GM23338 (cell line): ENCODE results near the gene NCOA1.

Experiments
- CREB1 ChIP-seq: fragments of 250-450 bp; sonication (Bioruptor Pico); IDR thresholded peaks from 2 replicates; pipeline ENCODE4 v1.5.0; 2020; ENCODE audit warnings: low read depth, mild to moderate bottlenecking, moderate library complexity
- CTCF ChIP-seq, 2 experiments: fragments of 200-600 bp in 1 of 2; sonication (generic) in 1 of 2; conservative IDR thresholded peaks; 2 replicates each; pipeline versions ENCODE4 v1.5.1 to v1.6.1; 2016 to 2017; ENCODE audit warnings: antibody characterized with exemption in 2 of 2, low read depth in 2 of 2, mild to moderate bottlenecking in 2 of 2, moderate library complexity in 1 of 2
- EZH2 ChIP-seq: fragments of 200-600 bp; sonication (generic); IDR thresholded peaks from one replicate; pipeline ENCODE4 v1.8.0; 2017; ENCODE audit warnings: antibody characterized with exemption, mild to moderate bottlenecking, low read depth; ENCODE audit not compliant: unreplicated experiment
- EZH2phosphoT487 ChIP-seq: fragments of 200-600 bp; sonication (generic); IDR thresholded peaks from one replicate; pipeline ENCODE4 v1.8.1; 2018; ENCODE audit warnings: antibody characterized with exemption; ENCODE audit not compliant: unreplicated experiment
- NANOG ChIP-seq: IDR thresholded peaks from 2 replicates; pipeline ENCODE4 v1.6.1; 2016; ENCODE audit warnings: antibody characterized with exemption, borderline replicate concordance
- POLR2AphosphoS5 ChIP-seq: IDR thresholded peaks from 2 replicates; pipeline ENCODE4 v1.6.1; 2016; ENCODE audit warnings: antibody characterized with exemption, low read depth
- STAT1 ChIP-seq: IDR thresholded peaks from one replicate; pipeline ENCODE4 v1.6.1; 2016; ENCODE audit warnings: antibody characterized with exemption; ENCODE audit not compliant: unreplicated experiment
- ZNF114 ChIP-seq: fragments of 250-450 bp; sonication (Bioruptor Pico); IDR thresholded peaks from 2 replicates; pipeline ENCODE4 v1.5.0; 2020; ENCODE audit warnings: mild to moderate bottlenecking, moderate library complexity
- ZNF462 ChIP-seq: fragments of 250-450 bp; sonication (Bioruptor Pico); IDR thresholded peaks from 2 replicates; pipeline ENCODE4 v1.5.0; 2020; ENCODE audit warnings: mild to moderate bottlenecking, moderate library complexity
- TF ChIP-seq, protein P1 (sequence below): IDR thresholded peaks from one replicate; pipeline ENCODE4 v1.6.1; 2018; ENCODE audit warnings: antibody characterized with exemption; ENCODE audit not compliant: unreplicated experiment
- TF ChIP-seq, protein P2 (sequence below): IDR thresholded peaks from 2 replicates; pipeline ENCODE4 v1.6.1; 2016; ENCODE audit warnings: antibody characterized with exemption

- TF ChIP-seq CTCF (conservative IDR thresholded peaks at IDR 0.05; ENCODE audit: low read depth in 2 of 2) = no peak
- TF ChIP-seq CREB1 = no peak
- TF ChIP-seq, protein P1, sequence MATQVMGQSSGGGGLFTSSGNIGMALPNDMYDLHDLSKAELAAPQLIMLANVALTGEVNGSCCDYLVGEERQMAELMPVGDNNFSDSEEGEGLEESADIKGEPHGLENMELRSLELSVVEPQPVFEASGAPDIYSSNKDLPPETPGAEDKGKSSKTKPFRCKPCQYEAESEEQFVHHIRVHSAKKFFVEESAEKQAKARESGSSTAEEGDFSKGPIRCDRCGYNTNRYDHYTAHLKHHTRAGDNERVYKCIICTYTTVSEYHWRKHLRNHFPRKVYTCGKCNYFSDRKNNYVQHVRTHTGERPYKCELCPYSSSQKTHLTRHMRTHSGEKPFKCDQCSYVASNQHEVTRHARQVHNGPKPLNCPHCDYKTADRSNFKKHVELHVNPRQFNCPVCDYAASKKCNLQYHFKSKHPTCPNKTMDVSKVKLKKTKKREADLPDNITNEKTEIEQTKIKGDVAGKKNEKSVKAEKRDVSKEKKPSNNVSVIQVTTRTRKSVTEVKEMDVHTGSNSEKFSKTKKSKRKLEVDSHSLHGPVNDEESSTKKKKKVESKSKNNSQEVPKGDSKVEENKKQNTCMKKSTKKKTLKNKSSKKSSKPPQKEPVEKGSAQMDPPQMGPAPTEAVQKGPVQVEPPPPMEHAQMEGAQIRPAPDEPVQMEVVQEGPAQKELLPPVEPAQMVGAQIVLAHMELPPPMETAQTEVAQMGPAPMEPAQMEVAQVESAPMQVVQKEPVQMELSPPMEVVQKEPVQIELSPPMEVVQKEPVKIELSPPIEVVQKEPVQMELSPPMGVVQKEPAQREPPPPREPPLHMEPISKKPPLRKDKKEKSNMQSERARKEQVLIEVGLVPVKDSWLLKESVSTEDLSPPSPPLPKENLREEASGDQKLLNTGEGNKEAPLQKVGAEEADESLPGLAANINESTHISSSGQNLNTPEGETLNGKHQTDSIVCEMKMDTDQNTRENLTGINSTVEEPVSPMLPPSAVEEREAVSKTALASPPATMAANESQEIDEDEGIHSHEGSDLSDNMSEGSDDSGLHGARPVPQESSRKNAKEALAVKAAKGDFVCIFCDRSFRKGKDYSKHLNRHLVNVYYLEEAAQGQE = no peak
- TF ChIP-seq EZH2 = no peak
- TF ChIP-seq EZH2phosphoT487 = no peak
- TF ChIP-seq ZNF114 = no peak
- TF ChIP-seq, protein P2, sequence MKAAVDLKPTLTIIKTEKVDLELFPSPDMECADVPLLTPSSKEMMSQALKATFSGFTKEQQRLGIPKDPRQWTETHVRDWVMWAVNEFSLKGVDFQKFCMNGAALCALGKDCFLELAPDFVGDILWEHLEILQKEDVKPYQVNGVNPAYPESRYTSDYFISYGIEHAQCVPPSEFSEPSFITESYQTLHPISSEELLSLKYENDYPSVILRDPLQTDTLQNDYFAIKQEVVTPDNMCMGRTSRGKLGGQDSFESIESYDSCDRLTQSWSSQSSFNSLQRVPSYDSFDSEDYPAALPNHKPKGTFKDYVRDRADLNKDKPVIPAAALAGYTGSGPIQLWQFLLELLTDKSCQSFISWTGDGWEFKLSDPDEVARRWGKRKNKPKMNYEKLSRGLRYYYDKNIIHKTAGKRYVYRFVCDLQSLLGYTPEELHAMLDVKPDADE = no peak
- TF ChIP-seq NANOG = no peak
- TF ChIP-seq STAT1 = no peak
- no peak for TF ChIP-seq POLR2AphosphoS5
- TF ChIP-seq ZNF462 (CRISPR knock-in tag) = no peak
Measured at GRCh38 chr2:24586955-24587354, 95.9 kb downstream of the NCOA1 start.
